ENCODE data around the gene CSRP3. TPM values are rescaled to one million over a fixed set of nuclear protein-coding genes. Genes with fewer than 3 reads are reported as not detected.

The CSRP3 gene
- polyA plus RNA-seq, 1 donor from 2014 or later: not detected

DNA sequence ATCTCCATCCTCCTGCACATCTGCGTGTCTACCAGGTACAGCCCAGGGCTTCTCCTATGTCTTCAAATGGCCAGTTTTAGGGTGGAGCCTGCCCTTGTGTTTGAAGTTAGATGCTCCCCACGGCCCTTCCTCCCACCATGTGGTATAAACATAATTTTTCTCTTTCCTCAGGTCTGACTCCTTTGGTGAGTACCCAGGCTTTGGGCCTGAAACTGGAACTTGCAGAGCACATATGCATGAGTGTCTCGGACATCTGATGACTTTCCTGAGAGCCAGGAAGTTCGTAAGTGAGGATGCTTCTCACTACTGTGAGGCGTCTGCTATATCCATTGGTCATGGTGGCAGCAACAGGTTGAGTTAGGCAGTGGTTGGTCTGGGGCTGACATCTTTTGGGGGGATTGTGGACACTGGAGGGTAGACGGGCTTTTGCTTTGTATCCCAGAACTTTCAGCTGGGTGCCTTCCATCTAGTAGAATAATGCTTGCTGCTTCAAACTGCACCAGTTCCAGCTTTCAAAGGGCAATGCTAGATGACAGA is 16.2 kb downstream of the CSRP3 start:
- H3K36me3 ChIP-seq (ENCODE audit: insufficient read depth, low read length): no peaks in the 10 kb centered on the region
- TF ChIP-seq MXI1 (conservative IDR thresholded peaks at IDR 0.05; ENCODE audit: poor library complexity, severe bottlenecking) (no peak), EZH2 (IDR thresholded peaks at IDR 0.05; ENCODE audit: borderline replicate concordance, insufficient read depth, low read length, poor library complexity, severe bottlenecking) (no peak), RAD21 (conservative IDR thresholded peaks at IDR 0.05) (no peak), EP300 (conservative IDR thresholded peaks at IDR 0.05; ENCODE audit: poor library complexity, severe bottlenecking) (no peak), TAF1 (IDR thresholded peaks at IDR 0.05; ENCODE audit: low read depth) (no peak)
- TF ChIP-seq, protein P1, sequence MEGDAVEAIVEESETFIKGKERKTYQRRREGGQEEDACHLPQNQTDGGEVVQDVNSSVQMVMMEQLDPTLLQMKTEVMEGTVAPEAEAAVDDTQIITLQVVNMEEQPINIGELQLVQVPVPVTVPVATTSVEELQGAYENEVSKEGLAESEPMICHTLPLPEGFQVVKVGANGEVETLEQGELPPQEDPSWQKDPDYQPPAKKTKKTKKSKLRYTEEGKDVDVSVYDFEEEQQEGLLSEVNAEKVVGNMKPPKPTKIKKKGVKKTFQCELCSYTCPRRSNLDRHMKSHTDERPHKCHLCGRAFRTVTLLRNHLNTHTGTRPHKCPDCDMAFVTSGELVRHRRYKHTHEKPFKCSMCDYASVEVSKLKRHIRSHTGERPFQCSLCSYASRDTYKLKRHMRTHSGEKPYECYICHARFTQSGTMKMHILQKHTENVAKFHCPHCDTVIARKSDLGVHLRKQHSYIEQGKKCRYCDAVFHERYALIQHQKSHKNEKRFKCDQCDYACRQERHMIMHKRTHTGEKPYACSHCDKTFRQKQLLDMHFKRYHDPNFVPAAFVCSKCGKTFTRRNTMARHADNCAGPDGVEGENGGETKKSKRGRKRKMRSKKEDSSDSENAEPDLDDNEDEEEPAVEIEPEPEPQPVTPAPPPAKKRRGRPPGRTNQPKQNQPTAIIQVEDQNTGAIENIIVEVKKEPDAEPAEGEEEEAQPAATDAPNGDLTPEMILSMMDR (IDR thresholded peaks at IDR 0.05; ENCODE audit: poor library complexity, severe bottlenecking): no peak
- TF ChIP-seq, protein P2, sequence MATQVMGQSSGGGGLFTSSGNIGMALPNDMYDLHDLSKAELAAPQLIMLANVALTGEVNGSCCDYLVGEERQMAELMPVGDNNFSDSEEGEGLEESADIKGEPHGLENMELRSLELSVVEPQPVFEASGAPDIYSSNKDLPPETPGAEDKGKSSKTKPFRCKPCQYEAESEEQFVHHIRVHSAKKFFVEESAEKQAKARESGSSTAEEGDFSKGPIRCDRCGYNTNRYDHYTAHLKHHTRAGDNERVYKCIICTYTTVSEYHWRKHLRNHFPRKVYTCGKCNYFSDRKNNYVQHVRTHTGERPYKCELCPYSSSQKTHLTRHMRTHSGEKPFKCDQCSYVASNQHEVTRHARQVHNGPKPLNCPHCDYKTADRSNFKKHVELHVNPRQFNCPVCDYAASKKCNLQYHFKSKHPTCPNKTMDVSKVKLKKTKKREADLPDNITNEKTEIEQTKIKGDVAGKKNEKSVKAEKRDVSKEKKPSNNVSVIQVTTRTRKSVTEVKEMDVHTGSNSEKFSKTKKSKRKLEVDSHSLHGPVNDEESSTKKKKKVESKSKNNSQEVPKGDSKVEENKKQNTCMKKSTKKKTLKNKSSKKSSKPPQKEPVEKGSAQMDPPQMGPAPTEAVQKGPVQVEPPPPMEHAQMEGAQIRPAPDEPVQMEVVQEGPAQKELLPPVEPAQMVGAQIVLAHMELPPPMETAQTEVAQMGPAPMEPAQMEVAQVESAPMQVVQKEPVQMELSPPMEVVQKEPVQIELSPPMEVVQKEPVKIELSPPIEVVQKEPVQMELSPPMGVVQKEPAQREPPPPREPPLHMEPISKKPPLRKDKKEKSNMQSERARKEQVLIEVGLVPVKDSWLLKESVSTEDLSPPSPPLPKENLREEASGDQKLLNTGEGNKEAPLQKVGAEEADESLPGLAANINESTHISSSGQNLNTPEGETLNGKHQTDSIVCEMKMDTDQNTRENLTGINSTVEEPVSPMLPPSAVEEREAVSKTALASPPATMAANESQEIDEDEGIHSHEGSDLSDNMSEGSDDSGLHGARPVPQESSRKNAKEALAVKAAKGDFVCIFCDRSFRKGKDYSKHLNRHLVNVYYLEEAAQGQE (IDR thresholded peaks at IDR 0.05; ENCODE audit: borderline replicate concordance): no peak
- H3K79me2 ChIP-seq (replicated peaks; ENCODE audit: insufficient read depth, low read length): no peaks in the 10 kb centered on the region
- H4K20me1 ChIP-seq (ENCODE audit: insufficient read depth): no peaks in the 10 kb centered on the region
- no peak overlapping the region for H3K4me3 ChIP-seq (ENCODE audit: low read length)
- no peak overlapping the region for H3K4me2 ChIP-seq (ENCODE audit: low read length)
- no peaks in the 10 kb centered on the region for H3K9me3 ChIP-seq (ENCODE audit: low read length)
- no peaks in the 10 kb centered on the region for H3K9me2 ChIP-seq (ENCODE audit: insufficient read depth, low read length)
- H3K9ac ChIP-seq (ENCODE audit: low read length): no peak overlapping the region
- H2AFZ ChIP-seq (ENCODE audit: low read depth, low read length): no peak overlapping the region
- H3K27ac ChIP-seq (ENCODE audit: low read length): no peak overlapping the region
- H3F3A ChIP-seq (ENCODE audit: insufficient read depth, low read length, poor library complexity, severe bottlenecking): no peaks in the 10 kb centered on the region
- no peaks in the 10 kb centered on the region for H3K27me3 ChIP-seq (ENCODE audit: insufficient read depth, low read depth, low read length)

DNA sequence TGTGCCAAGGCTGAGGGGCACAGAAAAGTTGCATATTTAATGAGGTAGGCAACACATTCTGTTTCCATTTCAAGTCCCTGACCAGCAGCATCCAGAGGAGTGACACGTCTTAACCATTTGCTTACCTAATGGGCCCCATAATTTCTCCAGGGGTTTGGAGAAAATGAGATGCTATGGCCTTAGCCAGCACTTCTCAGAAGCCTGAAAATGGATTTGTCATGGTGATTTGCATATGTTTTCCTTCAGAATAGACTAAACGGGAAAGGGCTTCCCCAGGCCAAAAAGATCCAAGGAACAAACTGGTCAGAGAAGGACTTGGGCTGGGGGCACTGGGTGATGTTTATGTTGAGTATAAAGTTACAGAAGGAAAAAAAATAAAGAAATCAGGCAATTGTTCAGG is 16.7 kb downstream of the CSRP3 start:
- Histone ChIP-seq H3K27ac (ENCODE audit: low read length) (no peak overlapping the region), H3K27me3 (ENCODE audit: insufficient read depth, low read depth, low read length) (no peaks in the 10 kb centered on the region), H3K9me3 (ENCODE audit: low read length) (no peaks in the 10 kb centered on the region), H3K4me2 (ENCODE audit: low read length) (no peak overlapping the region), H3K4me3 (ENCODE audit: low read length) (no peak overlapping the region), H3K9ac (ENCODE audit: low read length) (no peak overlapping the region), H4K20me1 (ENCODE audit: insufficient read depth) (no peaks in the 10 kb centered on the region), H3K36me3 (ENCODE audit: insufficient read depth, low read length) (no peaks in the 10 kb centered on the region), H3F3A (ENCODE audit: insufficient read depth, low read length, poor library complexity, severe bottlenecking) (no peaks in the 10 kb centered on the region), H3K9me2 (ENCODE audit: insufficient read depth, low read length) (no peaks in the 10 kb centered on the region), H3K79me2 (replicated peaks; ENCODE audit: insufficient read depth, low read length) (no peaks in the 10 kb centered on the region), H2AFZ (ENCODE audit: low read depth, low read length) (no peak overlapping the region)
- TF ChIP-seq EZH2 (IDR thresholded peaks at IDR 0.05; ENCODE audit: borderline replicate concordance, insufficient read depth, low read length, poor library complexity, severe bottlenecking) (no peak), EP300 (conservative IDR thresholded peaks at IDR 0.05; ENCODE audit: poor library complexity, severe bottlenecking) (no peak), RAD21 (conservative IDR thresholded peaks at IDR 0.05) (no peak), MXI1 (conservative IDR thresholded peaks at IDR 0.05; ENCODE audit: poor library complexity, severe bottlenecking) (no peak), POLR2AphosphoS5 (IDR thresholded peaks at IDR 0.05) (no peak), SMC3 (conservative IDR thresholded peaks at IDR 0.05; ENCODE audit: poor library complexity) (no peak), TAF1 (IDR thresholded peaks at IDR 0.05; ENCODE audit: low read depth) (no peak)
- TF ChIP-seq, protein P1 (IDR thresholded peaks at IDR 0.05; ENCODE audit: poor library complexity, severe bottlenecking): no peak
- TF ChIP-seq, protein P2 (IDR thresholded peaks at IDR 0.05; ENCODE audit: borderline replicate concordance): no peak
